Coronary artery (tissue), 2 donors: ENCODE data around the gene WDFY1.

Experiments used
- DNase-seq: peaks from one replicate; pipeline ENCODE4 v3.0.0-alpha.2; 2017; ENCODE audit warnings: low spot score
- H3K27ac ChIP-seq, 2 donors: fragments of 200-600 bp; sonication (generic); one replicate each; pipeline ENCODE4 v1.5.1; 2016 to 2019
- H3K4me3 ChIP-seq: fragments of 200-600 bp; sonication (generic); 2 replicates; pipeline ENCODE4 v1.5.1; 2016; ENCODE audit warnings: mild to moderate bottlenecking, moderate library complexity
- TF ChIP-seq, protein P1 (sequence below): fragments of 200-600 bp; sonication (generic); IDR thresholded peaks from one replicate; pipeline ENCODE4 v1.5.1; 2019; ENCODE audit warnings: antibody characterized with exemption

Gene WDFY1

GRCh38 chr2:223972656-223973102 lies 27.5 kb upstream of the WDFY1 start:
- H3K4me3 ChIP-seq, result no peak overlapping the region
- TF ChIP-seq, protein P1, sequence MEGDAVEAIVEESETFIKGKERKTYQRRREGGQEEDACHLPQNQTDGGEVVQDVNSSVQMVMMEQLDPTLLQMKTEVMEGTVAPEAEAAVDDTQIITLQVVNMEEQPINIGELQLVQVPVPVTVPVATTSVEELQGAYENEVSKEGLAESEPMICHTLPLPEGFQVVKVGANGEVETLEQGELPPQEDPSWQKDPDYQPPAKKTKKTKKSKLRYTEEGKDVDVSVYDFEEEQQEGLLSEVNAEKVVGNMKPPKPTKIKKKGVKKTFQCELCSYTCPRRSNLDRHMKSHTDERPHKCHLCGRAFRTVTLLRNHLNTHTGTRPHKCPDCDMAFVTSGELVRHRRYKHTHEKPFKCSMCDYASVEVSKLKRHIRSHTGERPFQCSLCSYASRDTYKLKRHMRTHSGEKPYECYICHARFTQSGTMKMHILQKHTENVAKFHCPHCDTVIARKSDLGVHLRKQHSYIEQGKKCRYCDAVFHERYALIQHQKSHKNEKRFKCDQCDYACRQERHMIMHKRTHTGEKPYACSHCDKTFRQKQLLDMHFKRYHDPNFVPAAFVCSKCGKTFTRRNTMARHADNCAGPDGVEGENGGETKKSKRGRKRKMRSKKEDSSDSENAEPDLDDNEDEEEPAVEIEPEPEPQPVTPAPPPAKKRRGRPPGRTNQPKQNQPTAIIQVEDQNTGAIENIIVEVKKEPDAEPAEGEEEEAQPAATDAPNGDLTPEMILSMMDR, result no peak
- DNase-seq, result no peak
- H3K27ac ChIP-seq, result no peak overlapping the region

- Histone ChIP-seq H3K27ac (no peak overlapping the region), H3K4me3 (no peak overlapping the region)
- no peak for DNase-seq
- TF ChIP-seq, protein P1, result no peak
Measured at GRCh38 chr2:223971731-223972130, 26.6 kb upstream of the WDFY1 start.

GRCh38 chr2:223970343-223971128 lies 25.4 kb upstream of the WDFY1 start:
- no peak overlapping the region for H3K4me3 ChIP-seq
- no peak for DNase-seq

GRCh38 chr2:223969856-223970255 lies 24.7 kb upstream of the WDFY1 start:
- DNase-seq, result no peak
- no peak overlapping the region for H3K27ac ChIP-seq
- H3K4me3 ChIP-seq, result no peak overlapping the region
- TF ChIP-seq, protein P1, result no peak

More at GRCh38 chr2:223970343-223971128, 25.4 kb upstream of the WDFY1 start:
- TF ChIP-seq, protein P1, result peak; percentile 76
- no peak overlapping the region for H3K27ac ChIP-seq

- no peak for DNase-seq
- H3K27ac ChIP-seq, result no peak overlapping the region
- no peak overlapping the region for H3K4me3 ChIP-seq
- TF ChIP-seq, protein P1, result no peak
Measured at GRCh38 chr2:223969315-223969714, 24.2 kb upstream of the WDFY1 start.

GRCh38 chr2:223967981-223968380 lies 22.8 kb upstream of the WDFY1 start:
- Histone ChIP-seq H3K4me3 (no peak overlapping the region), H3K27ac (no peak overlapping the region)
- DNase-seq, result no peak
- TF ChIP-seq, protein P1, result no peak

DNA sequence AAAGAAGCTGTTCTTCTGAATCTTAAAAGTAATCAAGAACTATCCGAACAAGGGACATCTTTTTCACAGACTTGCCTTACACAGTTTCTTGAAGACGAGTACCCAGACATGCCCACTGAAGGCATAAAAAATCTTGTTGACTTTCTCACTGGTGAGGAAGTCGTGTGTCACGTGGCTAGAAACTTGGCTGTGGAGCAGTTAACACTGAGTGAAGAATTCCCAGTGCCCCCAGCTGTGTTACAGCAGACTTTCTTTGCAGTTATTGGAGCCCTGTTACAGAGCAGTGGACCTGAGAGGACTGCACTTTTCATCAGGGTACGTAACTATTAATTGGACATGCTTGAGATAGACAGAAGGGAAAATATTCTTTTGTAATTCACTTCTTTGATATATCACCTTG lies 14.6 kb upstream of the WDFY1 start:
- Histone ChIP-seq H3K27ac (no peak overlapping the region), H3K4me3 (peak overlapping the region; percentile 32)
- TF ChIP-seq, protein P1, result no peak
- DNase-seq, result no peak
